A549 (cell line): ENCODE data around the gene PRR5L. TPM values are rescaled to one million over a fixed set of nuclear protein-coding genes. Genes with fewer than 3 reads are reported as not detected.

Source experiments
- ATAC-seq, 2 experiments: fragments of 200-7000 bp in 1 of 2; fragments of >200 bp in 1 of 2; cut with Nextera tagmentation in 1 of 2; cut with Tn5 transposase in 1 of 2; 3 replicates each; pipeline versions ENCODE4 v1.8.0 to v1.9.1; 2018 to 2020; ENCODE audit warnings: mild to moderate bottlenecking in 1 of 2, moderate library complexity in 1 of 2
- CTCF ChIA-PET: fragments of 300-600 bp; sonication (Branson Sonifier 250); formaldehyde crosslinking; extraction: SDS; loops from one replicate; lab custom pipeline; 2021; ENCODE audit warnings: antibody characterized with exemption, inconsistent platforms; lab: Yijun Ruan, JAX
- POLR2A ChIA-PET: fragments of 350-600 bp; formaldehyde crosslinking; extraction: SDS; loops from one replicate; lab custom pipeline; 2021; ENCODE audit warnings: antibody characterized with exemption, inconsistent platforms; lab: Yijun Ruan, JAX
- DNase-seq, 2 experiments: peaks; one replicate each; pipeline versions ENCODE4 v3.0.0 to v3.0.0-alpha.2; 2011 to 2016; ENCODE audit warnings: low read depth in 1 of 2, low spot score in 1 of 2
- FAIRE-seq: peaks from 2 replicates; lab custom pipeline; 2011; peaks lifted over from hg19 to GRCh38; lab: Jason Lieb, UNC
- H3K27ac ChIP-seq, 2 experiments: fragments of >200 bp; sonication (Bioruptor Twin); formaldehyde crosslinking; 3 replicates each; pipeline ENCODE4 v1.5.1; 2016 to 2017
- H3K4me1 ChIP-seq: fragments of >200 bp; sonication (Bioruptor Twin); formaldehyde crosslinking; 3 replicates; pipeline ENCODE4 v1.6.1; 2016
- H3K4me2 ChIP-seq: fragments of >200 bp; sonication (Bioruptor Twin); formaldehyde crosslinking; 3 replicates; pipeline ENCODE4 v1.6.1; 2016
- H3K4me3 ChIP-seq: fragments of >200 bp; sonication (Bioruptor Twin); formaldehyde crosslinking; 3 replicates; pipeline ENCODE4 v1.5.1; 2016
- H3K9me3 ChIP-seq: fragments of >200 bp; sonication (Bioruptor Twin); formaldehyde crosslinking; 3 replicates; pipeline ENCODE4 v1.6.1; 2016
- BCL3 ChIP-seq: fragments of >200 bp; sonication (Bioruptor Twin); formaldehyde crosslinking; IDR thresholded peaks from 3 replicates; pipeline ENCODE4 v1.6.1; 2016
- CEBPB ChIP-seq, 2 experiments: fragments of >200 bp in 1 of 2; sonication (Bioruptor Twin) in 1 of 2; formaldehyde crosslinking in 1 of 2; IDR thresholded peaks; 2 replicates each; pipeline ENCODE4 v1.6.1; 2012 to 2016
- CTCF ChIP-seq: fragments of >200 bp; sonication (Bioruptor Twin); formaldehyde crosslinking; IDR thresholded peaks from 3 replicates; pipeline ENCODE4 v1.5.1; 2016
- EP300 ChIP-seq, 2 experiments: fragments of >200 bp; sonication (Bioruptor Twin); formaldehyde crosslinking; IDR thresholded peaks; 2 replicates in 1 of 2; 3 replicates in 1 of 2; pipeline ENCODE4 v1.6.1; 2016 to 2017
- FOSB ChIP-seq: fragments of 250-450 bp; sonication (Bioruptor Pico); IDR thresholded peaks from 2 replicates; pipeline ENCODE4 v1.5.0; 2020; ENCODE audit warnings: mild to moderate bottlenecking, moderate library complexity
- GATA3 ChIP-seq: IDR thresholded peaks from 2 replicates; pipeline ENCODE4 v1.6.1; 2012; ENCODE audit warnings: borderline replicate concordance
- HMGXB4 ChIP-seq: fragments of 250-450 bp; sonication (Bioruptor Pico); IDR thresholded peaks from 2 replicates; pipeline ENCODE4 v1.5.0; 2021; ENCODE audit warnings: mild to moderate bottlenecking, moderate library complexity, borderline replicate concordance
- HOXA7 ChIP-seq: fragments of 250-450 bp; sonication (Bioruptor Pico); IDR thresholded peaks from 2 replicates; pipeline ENCODE4 v1.5.0; 2020; ENCODE audit warnings: mild to moderate bottlenecking, moderate library complexity
- HOXB5 ChIP-seq: fragments of 250-450 bp; sonication (Bioruptor Pico); IDR thresholded peaks from 2 replicates; pipeline ENCODE4 v1.5.0; 2020; ENCODE audit warnings: mild to moderate bottlenecking, moderate library complexity
- NPAS2 ChIP-seq: fragments of 250-450 bp; sonication (Bioruptor Pico); IDR thresholded peaks from 2 replicates; pipeline ENCODE4 v1.8.0; 2022; ENCODE audit warnings: mild to moderate bottlenecking, moderate library complexity, borderline replicate concordance
- SMC3 ChIP-seq: fragments of >200 bp; sonication (Bioruptor Twin); formaldehyde crosslinking; IDR thresholded peaks from 3 replicates; pipeline ENCODE4 v1.6.1; 2018; ENCODE audit warnings: inconsistent platforms
- TP53 ChIP-seq: fragments of 250-450 bp; sonication (Bioruptor Pico); IDR thresholded peaks from 2 replicates; pipeline ENCODE4 v1.5.0; 2021; ENCODE audit warnings: mild to moderate bottlenecking, moderate library complexity
- ZC3H11A ChIP-seq: fragments of 450-650 bp; IDR thresholded peaks from 2 replicates; pipeline ENCODE4 v1.6.1; 2014; ENCODE audit warnings: antibody characterized with exemption, mild to moderate bottlenecking
- ZFP36 ChIP-seq: fragments of 450-650 bp; IDR thresholded peaks from 2 replicates; pipeline ENCODE4 v1.6.1; 2014; ENCODE audit warnings: borderline replicate concordance; ENCODE audit not compliant: partially characterized antibody
- WGBS: methylation state at CpG from one replicate; pipeline ENCODE4 v1.1.6; 2017; ENCODE audit errors: missing lambda C conversion rate; 5-methylcytosine and 5-hydroxymethylcytosine counted together
- polyA plus RNA-seq, 4 experiments: library from polyadenylated mRNA; depleted of rRNA in 3 of 4; stranded (reverse); fragments of >200 nt; fragmentation: RNase III in 1 of 4; extraction: RNeasy Plus Mini Kit Qiagen cat#74134 plus additional on column Dnase treatment in 1 of 4; gene quantifications; 2 replicates in 3 of 4; 3 replicates in 1 of 4; pipeline ENCODE4 v1.2.3, GENCODE V29; 2011 to 2017
- TF ChIP-seq, protein P1 (sequence below): fragments of >200 bp; sonication (Bioruptor Twin); formaldehyde crosslinking; IDR thresholded peaks from 2 replicates; pipeline ENCODE4 v1.6.1; 2016

Gene PRR5L
- polyA plus RNA-seq, 2 of the 4 experiments (the other 2 are of a cell fraction) = 6.9 to 12.1 TPM

GRCh38 chr11:36362902-36363301 lies 66.8 kb downstream of the PRR5L start:
- peak overlapping the region; percentile 68; the same call in 1 of the 3 replicates for H3K4me2 ChIP-seq
- DNase-seq (no peak), ATAC-seq (peak in 1 of 2 experiments; percentile 38; a peak in 3 of 6 replicates), FAIRE-seq (no peak)
- peaks cover 31% of the 10 kb centered on the region for H3K4me1 ChIP-seq
- CTCF ChIA-PET = interaction anchor here (2.4 kb wide), 1 partner anchor 14 kb away, joined by 20 read pairs; no protein-coding TSS in a partner anchor
- H3K4me3 ChIP-seq = no peak overlapping the region
- POLR2A ChIA-PET = no interaction called here
- TF ChIP-seq CEBPB (IDR thresholded peaks at IDR 0.05) (no peak), SMC3 (no peak), ZFP36 (no peak), HOXB5 (CRISPR knock-in tag) (no peak), ZC3H11A (no peak), HMGXB4 (CRISPR knock-in tag) (no peak), TP53 (CRISPR knock-in tag) (no peak), FOSB (CRISPR knock-in tag) (no peak)
- TF ChIP-seq, protein P1, sequence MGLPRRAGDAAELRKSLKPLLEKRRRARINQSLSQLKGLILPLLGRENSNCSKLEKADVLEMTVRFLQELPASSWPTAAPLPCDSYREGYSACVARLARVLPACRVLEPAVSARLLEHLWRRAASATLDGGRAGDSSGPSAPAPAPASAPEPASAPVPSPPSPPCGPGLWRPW = no peak
- H3K9me3 ChIP-seq = no peaks in the 10 kb centered on the region
- H3K27ac ChIP-seq = peak overlapping the region in 1 of 2 experiments; percentile 57; a peak in 2 of 6 replicates
- WGBS = 72% methylated on average over 4 of the region's 4 CpGs

DNA sequence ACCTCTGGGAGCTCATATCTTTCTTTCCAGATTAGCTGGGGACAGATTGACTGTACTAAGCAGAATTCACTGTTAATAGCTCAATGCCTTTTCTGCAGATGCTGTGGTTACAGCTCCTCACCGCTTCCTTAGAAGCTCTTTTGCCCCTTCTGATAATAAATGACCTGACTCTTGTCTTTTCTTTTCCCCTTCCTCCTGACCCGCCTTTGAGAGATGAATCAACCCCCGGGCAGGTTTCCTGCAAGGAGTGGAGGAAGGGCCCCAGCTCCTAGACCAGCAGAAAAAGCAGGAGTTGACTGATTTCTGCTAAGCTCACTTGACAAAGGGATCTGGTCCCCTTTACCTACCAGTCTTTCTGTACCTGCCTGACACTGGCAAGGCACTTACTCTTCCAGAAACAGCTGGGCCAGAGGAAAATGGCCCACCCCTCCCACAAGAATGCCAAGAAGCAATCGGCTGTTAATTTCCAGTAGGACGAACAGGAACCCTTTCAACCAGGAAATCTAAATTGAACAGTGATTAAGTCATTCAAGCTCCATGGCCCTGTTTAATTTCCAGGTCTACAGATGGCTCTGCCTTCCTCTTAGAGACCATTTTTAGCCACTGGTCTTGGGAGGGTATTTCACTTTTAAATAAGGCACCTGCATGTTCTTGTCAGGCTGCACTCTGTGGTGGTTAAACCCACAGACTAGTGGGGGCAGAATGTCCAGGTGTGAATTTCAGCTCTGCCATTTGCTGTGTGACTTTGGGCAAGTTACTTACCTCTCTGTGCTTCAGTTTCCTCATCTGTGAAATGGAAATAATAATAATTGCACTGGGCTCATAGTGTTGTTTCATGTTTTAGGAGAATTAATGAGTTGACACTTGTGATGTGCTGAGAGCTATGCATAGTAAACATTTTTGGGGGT lies 67.5 kb downstream of the PRR5L start:
- FAIRE-seq = no peak
- H3K4me3 ChIP-seq = no peak overlapping the region
- peak overlapping the region in 1 of 2 experiments; percentile 57; a peak in 2 of 6 replicates for H3K27ac ChIP-seq
- TF ChIP-seq HMGXB4 (CRISPR knock-in tag) (no peak), SMC3 (no peak), EP300 (IDR thresholded peaks at IDR 0.05) (no peak), NPAS2 (CRISPR knock-in tag) (no peak), GATA3 (no peak), HOXA7 (no peak), BCL3 (no peak), CTCF (no peak)
- TF ChIP-seq, all 56 proteins: peak for 0
- Histone ChIP-seq H3K4me1 (peaks cover 31% of the 10 kb centered on the region), H3K9me3 (no peaks in the 10 kb centered on the region), H3K4me2 (no peak overlapping the region)
- 63% methylated on average over 5 of the region's 5 CpGs for WGBS
- DNase-seq (no peak), ATAC-seq (peak in 1 of 2 experiments; percentile 16; a peak in 2 of 6 replicates)
- POLR2A ChIA-PET = no interaction called here
- CTCF ChIA-PET = interaction anchor here (0.8 to 2.4 kb wide), 4 partner anchors 13 to 115 kb away, joined by 3 to 20 read pairs (median 5); no protein-coding TSS in a partner anchor
